Measurements from ENCODE around the gene QRICH2. TPM values are rescaled to one million over a fixed set of nuclear protein-coding genes. Genes with fewer than 3 reads are reported as not detected.

The QRICH2 gene
- total and polyA plus RNA-seq, 2 of the 4 experiments (the other 2 are of a cell fraction) = 4.3 to 4.8 TPM

DNA sequence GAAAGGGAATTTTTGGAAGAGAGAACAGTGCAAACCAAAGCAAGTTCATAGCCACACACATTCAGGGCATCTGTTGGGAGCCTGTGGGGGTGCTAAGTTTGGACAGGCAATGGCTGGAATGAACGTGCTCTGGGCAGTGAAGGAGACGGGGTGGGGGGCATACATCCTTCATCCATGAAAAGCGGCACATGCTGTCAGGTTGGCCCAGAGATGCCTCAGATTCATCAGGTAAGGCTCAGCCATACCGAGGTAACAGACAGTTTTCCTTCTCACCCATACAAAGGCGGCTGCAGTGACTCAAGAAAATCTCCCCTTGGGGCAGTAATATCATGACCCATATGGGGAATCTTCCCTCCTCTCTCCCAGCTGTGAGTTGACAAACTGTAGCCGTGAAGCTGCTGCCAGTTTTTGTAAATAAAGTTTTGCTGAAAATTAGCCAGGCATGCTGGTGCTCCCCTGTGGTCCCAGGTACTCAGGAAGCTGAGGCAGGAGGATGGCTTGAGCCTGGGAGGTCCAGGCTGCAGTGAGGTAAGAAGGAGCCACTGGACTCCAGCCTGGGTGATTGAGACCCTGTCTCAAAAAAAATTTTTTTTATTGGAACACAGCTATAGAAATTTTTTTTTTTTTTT lies 52.2 kb downstream of the QRICH2 start:
- no TSS peak for BruUV-seq (replicated peaks)

More for the DNA sequence above, 52.2 kb downstream of the QRICH2 start:
- DNase-seq (no peak), ATAC-seq (ENCODE audit: low read depth) (no peak)
- H3K18ac ChIP-seq (ENCODE audit: low read depth, low read length) = no peak overlapping the region
- H3K27ac ChIP-seq (ENCODE audit: insufficient read depth, low read length) = no peak overlapping the region
- 50% methylated on average over 1 of the region's 6 CpGs; no CpG with 5 or more reads in 1 of the 2 experiments for WGBS, 2 experiments (ENCODE audit: extremely low coverage in 2 of 2, insufficient read length in 1 of 2)
- intact Hi-C loops (cut with micrococcal nuclease) = no loop called here
- H2BK20ac ChIP-seq (ENCODE audit: low read depth, low read length) = no peak overlapping the region
- H2AK5ac ChIP-seq (ENCODE audit: low read depth, low read length) = no peak overlapping the region
- no peak overlapping the region for H3K4ac ChIP-seq (ENCODE audit: low read depth, low read length)
- TF ChIP-seq MAZ (IDR thresholded peaks at IDR 0.05; ENCODE audit: borderline replicate concordance, low read depth, low read length) = no peak
- no peak for TF ChIP-seq MXI1 (IDR thresholded peaks at IDR 0.05; ENCODE audit: borderline replicate concordance, low read depth, low read length)
- TF ChIP-seq, protein P1, sequence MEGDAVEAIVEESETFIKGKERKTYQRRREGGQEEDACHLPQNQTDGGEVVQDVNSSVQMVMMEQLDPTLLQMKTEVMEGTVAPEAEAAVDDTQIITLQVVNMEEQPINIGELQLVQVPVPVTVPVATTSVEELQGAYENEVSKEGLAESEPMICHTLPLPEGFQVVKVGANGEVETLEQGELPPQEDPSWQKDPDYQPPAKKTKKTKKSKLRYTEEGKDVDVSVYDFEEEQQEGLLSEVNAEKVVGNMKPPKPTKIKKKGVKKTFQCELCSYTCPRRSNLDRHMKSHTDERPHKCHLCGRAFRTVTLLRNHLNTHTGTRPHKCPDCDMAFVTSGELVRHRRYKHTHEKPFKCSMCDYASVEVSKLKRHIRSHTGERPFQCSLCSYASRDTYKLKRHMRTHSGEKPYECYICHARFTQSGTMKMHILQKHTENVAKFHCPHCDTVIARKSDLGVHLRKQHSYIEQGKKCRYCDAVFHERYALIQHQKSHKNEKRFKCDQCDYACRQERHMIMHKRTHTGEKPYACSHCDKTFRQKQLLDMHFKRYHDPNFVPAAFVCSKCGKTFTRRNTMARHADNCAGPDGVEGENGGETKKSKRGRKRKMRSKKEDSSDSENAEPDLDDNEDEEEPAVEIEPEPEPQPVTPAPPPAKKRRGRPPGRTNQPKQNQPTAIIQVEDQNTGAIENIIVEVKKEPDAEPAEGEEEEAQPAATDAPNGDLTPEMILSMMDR (conservative IDR thresholded peaks at IDR 0.05; ENCODE audit: low read depth, low read length) = no peak
- no peak for TF ChIP-seq RAD21 (IDR thresholded peaks at IDR 0.05; ENCODE audit: low read length)
- no peak for TF ChIP-seq SMC3 (IDR thresholded peaks at IDR 0.05; ENCODE audit: low read depth, low read length)
- TF ChIP-seq RCOR1 (IDR thresholded peaks at IDR 0.05; ENCODE audit: insufficient replicate concordance, low read length) = no peak
- TF ChIP-seq CEBPB (IDR thresholded peaks at IDR 0.05; ENCODE audit: low read depth, low read length) = no peak
- no peak for TF ChIP-seq RFX5 (IDR thresholded peaks at IDR 0.05; ENCODE audit: low read depth, low read length)
- no peak for TF ChIP-seq MAFK (IDR thresholded peaks at IDR 0.05; ENCODE audit: low read depth, low read length)
- TF ChIP-seq NFE2L2 (IDR thresholded peaks at IDR 0.05; ENCODE audit: low read depth, low read length) = no peak
- TF ChIP-seq CHD1 (IDR thresholded peaks at IDR 0.05; ENCODE audit: low read depth, low read length) = no peak
- TF ChIP-seq FOS (IDR thresholded peaks at IDR 0.05; ENCODE audit: low read depth, low read length) = no peak
- no peak for TF ChIP-seq BHLHE40 (IDR thresholded peaks at IDR 0.05; ENCODE audit: low read depth, low read length)
- TF ChIP-seq, protein P2, sequence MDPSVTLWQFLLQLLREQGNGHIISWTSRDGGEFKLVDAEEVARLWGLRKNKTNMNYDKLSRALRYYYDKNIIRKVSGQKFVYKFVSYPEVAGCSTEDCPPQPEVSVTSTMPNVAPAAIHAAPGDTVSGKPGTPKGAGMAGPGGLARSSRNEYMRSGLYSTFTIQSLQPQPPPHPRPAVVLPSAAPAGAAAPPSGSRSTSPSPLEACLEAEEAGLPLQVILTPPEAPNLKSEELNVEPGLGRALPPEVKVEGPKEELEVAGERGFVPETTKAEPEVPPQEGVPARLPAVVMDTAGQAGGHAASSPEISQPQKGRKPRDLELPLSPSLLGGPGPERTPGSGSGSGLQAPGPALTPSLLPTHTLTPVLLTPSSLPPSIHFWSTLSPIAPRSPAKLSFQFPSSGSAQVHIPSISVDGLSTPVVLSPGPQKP (IDR thresholded peaks at IDR 0.05; ENCODE audit: borderline replicate concordance, low read depth, low read length) = no peak
- H3K23ac ChIP-seq (ENCODE audit: low read depth, low read length) = no peak overlapping the region
- no peak overlapping the region for H3K4me3 ChIP-seq (ENCODE audit: insufficient read depth, low read depth, low read length)
- H3K4me2 ChIP-seq (ENCODE audit: low read depth, low read length) = no peak overlapping the region
- H2BK15ac ChIP-seq (ENCODE audit: low read depth, low read length) = no peak overlapping the region
- H4K8ac ChIP-seq (ENCODE audit: low read depth in 2 of 2, low read length in 2 of 2) = no peak overlapping the region
- H3K79me1 ChIP-seq (ENCODE audit: low read depth in 1 of 2, low read length in 2 of 2) = no peaks in the 10 kb centered on the region; a peak in 1 of 4 replicates
- POLR2A ChIA-PET (ENCODE audit: unreplicated experiment) = no interaction called here
- H2BK120ac ChIP-seq (ENCODE audit: low read depth, low read length) = no peak overlapping the region
- H3K4me1 ChIP-seq (ENCODE audit: control insufficient read depth, insufficient read depth, low read length) = peaks cover 14% of the 10 kb centered on the region
- H4K91ac ChIP-seq (ENCODE audit: insufficient read depth, low read depth, low read length) = no peak overlapping the region
- H3K36me3 ChIP-seq (ENCODE audit: control insufficient read depth, insufficient read depth, low read length) = no peaks in the 10 kb centered on the region
- no peak overlapping the region for H2BK5ac ChIP-seq (ENCODE audit: low read depth, low read length, poor library complexity, severe bottlenecking)
- H2AFZ ChIP-seq (replicated peaks; ENCODE audit: low read length, poor library complexity) = no peak overlapping the region
- no peaks in the 10 kb centered on the region for H3K9me3 ChIP-seq (ENCODE audit: control insufficient read depth, insufficient read depth, low read length)
- in situ Hi-C loops (cut with MboI; ENCODE audit: low sequenced_read_pairs) = no loop called here
- H2AK9ac ChIP-seq (replicated peaks; ENCODE audit: low read depth, low read length, poor library complexity) = no peak overlapping the region
- no peak overlapping the region for H3K14ac ChIP-seq (replicated peaks; ENCODE audit: low read depth, low read length)
- H3K9me1 ChIP-seq (ENCODE audit: insufficient read depth, low read length) = peaks cover 18% of the 10 kb centered on the region
- no peak overlapping the region for H4K5ac ChIP-seq (ENCODE audit: low read depth, low read length)
- no peaks in the 10 kb centered on the region; the same call in 1 of the 2 replicates for H4K20me1 ChIP-seq (ENCODE audit: insufficient read depth, low read length)
- CTCF ChIA-PET = no interaction called here
- dilution Hi-C loops (cut with HindIII; ENCODE audit: low sequenced_read_pairs, unreplicated experiment) = no loop called here
- no peak overlapping the region for H3K56ac ChIP-seq (ENCODE audit: extremely low read depth, insufficient read depth, low read length)
- no peaks in the 10 kb centered on the region for H3K27me3 ChIP-seq (ENCODE audit: control insufficient read depth, insufficient read depth, low read length)
- no peak overlapping the region for H3K9ac ChIP-seq (ENCODE audit: low read depth, low read length)
